NB4 (cell line): Measurements from ENCODE around the gene CDC14B.

ENCODE experiments used
- DNase-seq: peaks from one replicate; pipeline ENCODE4 v3.0.0; 2010; ENCODE audit warnings: low read depth
- H3K4me3 ChIP-seq: one replicate; pipeline ENCODE4 v1.5.1; 2011; ENCODE audit warnings: mild to moderate bottlenecking, low read depth, low read length, moderate library complexity
- CTCF ChIP-seq: IDR thresholded peaks from one replicate; pipeline ENCODE4 v1.5.1; 2012; ENCODE audit warnings: low read depth, low read length
- MAX ChIP-seq: IDR thresholded peaks from 2 replicates; pipeline ENCODE4 v1.6.1; 2011; ENCODE audit warnings: low read depth, low read length
- MYC ChIP-seq: IDR thresholded peaks from 2 replicates; pipeline ENCODE4 v1.6.1; 2011; ENCODE audit warnings: low read depth, low read length
- POLR2A ChIP-seq: IDR thresholded peaks from 2 replicates; pipeline ENCODE4 v1.6.1; 2011; ENCODE audit warnings: mild to moderate bottlenecking; ENCODE audit not compliant: insufficient read length; ENCODE audit errors: extremely low read depth

The CDC14B gene

GRCh38 chr9:96565671-96566497 lies 53.8 kb downstream of the CDC14B start:
- TF ChIP-seq POLR2A = no peak
- no peak for TF ChIP-seq MYC
- TF ChIP-seq MAX = no peak
- TF ChIP-seq CTCF = no peak
- peak overlapping the region; percentile 61 for H3K4me3 ChIP-seq
- no peak for DNase-seq

GRCh38 chr9:96564217-96564616 lies 55.4 kb downstream of the CDC14B start:
- TF ChIP-seq MAX (no peak), POLR2A (no peak), MYC (no peak), CTCF (no peak)
- DNase-seq = no peak
- H3K4me3 ChIP-seq = no peak overlapping the region

- TF ChIP-seq MAX = no peak
- TF ChIP-seq POLR2A = no peak
- no peak for TF ChIP-seq MYC
- TF ChIP-seq CTCF = no peak
- no peak overlapping the region for H3K4me3 ChIP-seq
- no peak for DNase-seq
Observed at GRCh38 chr9:96559339-96559943, 60.2 kb downstream of the CDC14B start.

GRCh38 chr9:96557921-96558320 lies 61.7 kb downstream of the CDC14B start:
- no peak for TF ChIP-seq MAX
- no peak for TF ChIP-seq MYC
- TF ChIP-seq POLR2A = no peak
- no peak for TF ChIP-seq CTCF
- no peak overlapping the region for H3K4me3 ChIP-seq
- no peak for DNase-seq

- no peak for DNase-seq
- no peak overlapping the region for H3K4me3 ChIP-seq
- no peak for TF ChIP-seq MYC
- no peak for TF ChIP-seq POLR2A
- no peak for TF ChIP-seq CTCF
- no peak for TF ChIP-seq MAX
Observed at GRCh38 chr9:96556701-96557461, 62.8 kb downstream of the CDC14B start.
